GM04503 (cell line): ENCODE measurements around the gene TNFAIP8L2.

Experiments used
- DNase-seq: peaks from one replicate; pipeline ENCODE4 v3.0.0-alpha.2; 2012; ENCODE audit warnings: low read depth

TNFAIP8L2 gene

DNA sequence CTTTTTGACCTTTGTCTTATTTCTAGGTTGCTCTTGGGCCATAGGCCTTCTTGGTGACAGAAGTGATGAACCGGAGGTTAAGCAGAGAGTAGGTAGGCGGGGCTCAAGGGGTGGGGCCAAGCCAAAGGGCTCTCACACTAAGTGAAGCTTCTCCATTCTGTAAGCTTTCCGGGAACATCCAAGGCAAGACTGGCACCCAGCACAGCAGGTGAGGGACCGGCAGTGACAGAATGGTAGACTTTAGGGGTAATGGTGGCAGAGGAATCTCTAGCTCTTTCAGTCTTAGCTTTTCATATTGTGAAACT is at the start of gene TNFAIP8L2:
TNFAIP8L2 (plus strand) TSS at position 135 of the 305 bp plus-strand sequence. CDS start 2,049 bp downstream, outside the sequence.
- DNase-seq: no peak

DNA sequence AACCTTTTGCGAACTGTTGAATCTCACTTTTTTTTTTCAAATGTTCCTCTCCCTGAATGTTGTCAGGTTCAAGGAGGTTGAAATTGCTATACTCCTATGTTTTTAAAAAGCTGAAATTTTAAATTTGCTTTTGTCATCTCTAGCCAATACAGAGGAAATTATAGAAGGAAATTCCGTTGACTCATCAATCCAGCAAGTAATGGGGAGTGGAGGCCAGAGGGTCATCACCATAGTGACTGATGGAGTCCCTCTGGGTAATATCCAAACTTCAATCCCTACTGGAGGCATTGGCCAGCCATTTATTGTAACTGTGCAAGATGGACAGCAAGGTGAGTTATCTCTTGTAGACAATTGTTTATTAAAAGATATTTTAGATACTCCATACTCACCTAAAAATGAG is 49.6 kb upstream of the TNFAIP8L2 start:
- DNase-seq: no peak

DNA sequence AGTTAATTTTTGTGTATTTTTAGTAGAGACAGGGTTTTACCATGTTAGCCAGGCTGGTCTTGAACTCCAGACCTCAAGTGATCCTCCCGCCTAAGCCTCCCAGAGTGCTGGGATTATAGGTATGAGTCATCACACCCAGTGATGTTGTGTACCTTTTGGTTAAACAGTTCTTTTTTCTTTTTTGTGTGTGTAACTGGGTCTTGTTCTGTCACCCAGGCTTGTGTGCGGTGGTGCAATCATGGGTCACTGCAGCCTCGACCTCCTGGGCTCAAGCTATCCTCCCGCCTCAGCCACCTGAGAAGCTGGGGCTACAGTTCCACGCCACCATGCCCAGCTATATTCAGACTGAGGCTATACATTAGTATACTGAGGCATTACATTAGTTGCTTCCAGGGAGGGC is 48.1 kb upstream of the TNFAIP8L2 start:
- DNase-seq: no peak

DNA sequence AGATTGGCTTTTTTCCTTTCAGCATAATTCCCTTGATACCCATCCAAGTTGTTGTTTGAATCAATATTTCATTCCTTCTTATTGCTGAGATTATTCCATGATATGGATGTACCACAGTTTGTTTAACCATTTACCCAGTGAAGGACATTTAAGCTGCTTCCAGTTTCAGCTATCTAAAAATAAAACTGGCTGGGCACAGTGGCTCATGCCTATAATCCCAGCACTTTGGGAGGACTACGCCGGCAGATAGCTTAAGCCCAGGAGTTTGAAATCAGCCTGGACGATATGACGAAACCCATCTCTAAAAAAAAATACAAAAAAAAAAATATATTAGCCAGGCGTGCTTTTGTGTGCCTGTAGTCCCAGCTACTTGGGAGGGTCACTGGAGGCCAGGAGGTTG is 42.6 kb upstream of the TNFAIP8L2 start:
- DNase-seq: no peak

DNA sequence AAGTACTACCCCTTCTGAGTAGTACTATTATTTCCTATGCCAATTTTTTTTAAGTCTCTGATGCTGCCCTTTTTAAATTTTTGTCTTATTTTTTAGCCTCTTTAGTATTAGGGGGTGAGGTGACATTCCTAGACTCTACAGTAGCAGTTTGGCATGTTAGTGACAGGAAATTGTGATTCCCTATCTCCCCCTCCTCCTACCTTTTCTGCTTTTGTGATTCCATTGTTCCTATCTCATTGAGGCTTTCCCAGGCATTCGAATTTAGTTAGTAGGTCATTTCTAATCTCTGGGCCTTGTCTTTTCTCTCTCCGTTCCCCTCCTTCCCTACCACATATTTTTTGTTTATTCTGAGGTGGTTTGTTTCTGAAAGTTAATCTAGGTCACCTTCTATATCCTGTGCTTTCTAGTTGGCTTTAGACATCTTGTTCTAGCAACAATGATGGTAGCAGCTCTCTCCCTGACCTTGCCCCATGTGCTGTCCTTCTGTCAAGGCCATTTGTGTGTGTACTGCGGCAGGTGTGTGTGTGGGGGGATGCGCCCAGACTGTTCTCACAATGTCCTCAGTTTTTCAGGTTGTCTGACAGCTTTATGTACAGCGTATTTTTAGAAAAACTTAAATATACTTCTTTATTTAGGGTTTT is 31.6 kb upstream of the TNFAIP8L2 start:
- DNase-seq: no peak

DNA sequence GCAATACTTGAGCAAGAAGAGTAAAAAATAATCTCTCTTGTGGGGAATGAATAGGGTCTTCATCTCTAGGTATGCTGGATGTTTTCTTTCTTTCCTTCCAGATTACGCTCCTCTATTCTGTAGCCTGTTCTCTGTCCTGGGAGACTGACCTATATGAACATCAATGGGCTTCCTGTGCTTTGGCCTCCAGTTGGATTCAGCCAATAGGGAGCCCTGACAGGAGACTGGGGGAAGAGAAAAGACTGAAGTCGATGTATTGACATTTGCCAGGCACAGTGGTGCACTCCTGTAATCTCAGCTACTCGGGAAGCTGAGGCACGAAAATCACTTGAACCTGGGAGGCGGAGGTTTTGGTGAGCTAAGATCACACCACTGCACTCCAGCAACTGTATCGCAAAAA is 27.6 kb upstream of the TNFAIP8L2 start:
- DNase-seq: no peak

DNA sequence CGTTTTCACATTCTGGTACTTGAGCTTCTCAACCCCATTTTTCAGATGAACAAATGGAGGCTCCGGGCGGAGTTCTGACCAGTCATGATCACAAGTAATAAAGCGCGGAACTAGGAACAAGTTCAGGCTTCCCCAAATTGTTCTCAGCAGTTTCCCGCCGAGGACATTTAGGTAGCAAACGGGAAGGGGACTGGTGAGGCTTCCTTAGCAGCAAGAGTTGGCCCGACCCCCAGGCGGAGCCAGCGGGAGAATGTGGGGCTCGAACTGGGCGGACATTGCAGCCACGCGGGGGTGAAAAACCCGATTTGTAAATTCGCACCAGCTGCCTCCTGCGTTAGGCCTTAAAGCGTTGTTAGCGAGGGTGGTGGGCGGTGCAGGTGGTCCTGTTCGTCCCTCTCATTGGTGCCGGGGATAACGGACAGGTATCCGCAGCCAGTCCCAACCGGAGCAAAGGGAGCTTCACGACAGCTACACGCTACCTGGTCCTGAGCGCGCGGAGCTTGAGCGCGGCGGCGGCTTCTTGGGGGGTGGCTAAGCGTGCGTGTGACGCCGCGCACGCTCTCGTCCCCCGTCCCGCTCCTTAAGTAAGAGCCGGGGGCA is 25.4 kb upstream of the TNFAIP8L2 start:
- no peak for DNase-seq

DNA sequence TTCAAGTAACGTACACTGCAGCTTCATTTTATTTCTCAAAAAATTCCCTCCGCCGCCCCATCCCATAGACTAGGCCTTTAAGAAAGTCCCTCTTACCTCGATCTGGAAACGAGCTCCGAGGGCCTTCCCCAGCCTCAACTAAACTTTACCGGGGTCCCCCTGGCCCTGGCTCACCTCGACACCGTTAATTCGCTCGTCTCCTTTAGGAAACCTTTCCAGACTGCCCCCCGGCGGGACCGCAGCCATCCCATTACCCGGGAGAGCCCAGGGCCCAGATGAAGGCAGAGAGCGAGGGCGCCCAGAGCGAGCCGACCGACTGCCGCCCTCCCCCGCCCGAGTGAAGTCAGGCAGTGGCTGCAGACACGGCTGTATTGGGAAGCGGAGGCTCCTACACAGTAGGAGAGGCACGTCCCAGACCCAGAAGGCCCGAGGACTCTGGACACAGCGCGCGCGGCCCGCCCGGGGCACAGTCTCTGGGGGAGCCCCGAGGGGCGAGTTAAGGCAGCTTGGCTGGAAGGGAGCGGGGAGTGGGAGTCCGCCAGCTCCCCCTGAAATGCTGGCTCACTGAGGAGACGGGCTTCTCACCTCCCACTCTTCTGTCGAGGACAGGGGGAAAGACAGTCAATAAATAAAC is 24.6 kb upstream of the TNFAIP8L2 start:
- DNase-seq: no peak

DNA sequence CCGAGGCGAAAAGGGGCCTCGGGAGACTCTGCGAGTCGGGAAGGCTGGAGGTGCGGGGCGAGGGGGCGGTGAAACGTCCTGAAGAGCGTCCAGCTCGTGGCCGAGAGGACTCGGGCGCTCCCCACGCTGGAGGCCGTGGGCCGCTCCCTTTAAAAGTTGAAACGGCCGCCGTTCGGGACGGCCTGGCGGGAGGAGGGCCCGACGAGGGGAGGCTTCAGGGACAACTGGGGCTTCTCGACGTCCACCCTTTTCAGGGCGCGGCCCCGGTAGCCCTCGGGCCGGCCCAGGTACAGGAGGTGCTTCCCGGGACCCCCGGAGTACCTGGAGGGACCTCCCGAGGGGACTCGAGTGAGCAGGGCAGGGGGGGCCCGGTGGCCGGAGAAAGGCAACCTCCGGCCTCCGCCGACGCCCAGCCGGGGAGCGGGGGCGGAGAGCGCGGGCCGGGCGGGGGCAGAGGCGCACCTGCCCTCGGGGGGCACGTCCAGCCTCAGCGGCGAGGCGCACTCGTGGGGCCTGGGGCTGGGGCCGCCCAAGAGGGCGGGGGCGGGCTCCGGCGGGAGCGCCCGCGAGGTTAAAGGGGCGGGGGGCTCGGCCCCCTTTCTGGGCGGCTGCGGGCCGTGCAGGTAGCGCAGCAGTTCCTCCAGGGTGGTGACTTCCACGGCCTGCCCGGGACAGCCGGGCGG is 24.0 kb upstream of the TNFAIP8L2 start:
- no peak for DNase-seq

DNA sequence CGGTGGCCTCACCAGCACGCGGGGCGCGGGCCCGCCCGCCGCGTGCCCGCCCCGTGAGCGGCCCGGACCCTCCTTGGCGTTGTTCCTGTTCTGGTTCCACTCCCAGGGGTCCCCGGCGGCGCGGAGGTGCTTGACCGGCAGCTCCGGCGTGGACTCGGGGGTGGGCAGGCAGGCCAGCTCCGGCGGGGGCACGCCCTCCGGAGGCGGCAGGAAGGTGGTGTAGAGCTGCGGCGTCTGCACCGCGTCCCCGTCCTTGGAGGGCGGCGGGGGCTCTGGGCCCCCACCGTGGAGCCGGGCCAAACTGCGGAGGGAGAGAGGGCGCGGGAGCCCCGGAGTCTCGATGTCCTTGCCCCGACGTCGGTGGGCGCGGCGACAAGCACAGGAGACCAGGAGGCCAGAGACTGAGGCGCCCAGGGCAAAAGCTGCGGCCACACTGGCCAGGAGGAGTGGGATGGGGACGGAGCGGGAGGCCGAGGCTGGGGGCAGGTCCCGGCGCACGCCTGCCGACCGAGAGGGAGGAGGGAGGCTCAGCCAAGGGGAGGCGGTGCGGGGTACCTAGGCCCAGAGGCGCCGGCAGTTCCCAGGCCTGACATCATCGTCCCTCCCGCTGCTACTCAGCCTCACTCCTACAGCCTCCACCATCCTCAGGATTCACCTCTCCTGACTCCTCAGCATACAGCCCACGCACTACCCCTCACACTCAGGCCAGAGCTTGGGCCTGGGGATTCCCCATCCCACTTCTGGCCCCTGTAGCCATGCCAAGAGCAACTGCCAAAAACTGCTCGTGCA is 23.2 kb upstream of the TNFAIP8L2 start:
- no peak for DNase-seq

DNA sequence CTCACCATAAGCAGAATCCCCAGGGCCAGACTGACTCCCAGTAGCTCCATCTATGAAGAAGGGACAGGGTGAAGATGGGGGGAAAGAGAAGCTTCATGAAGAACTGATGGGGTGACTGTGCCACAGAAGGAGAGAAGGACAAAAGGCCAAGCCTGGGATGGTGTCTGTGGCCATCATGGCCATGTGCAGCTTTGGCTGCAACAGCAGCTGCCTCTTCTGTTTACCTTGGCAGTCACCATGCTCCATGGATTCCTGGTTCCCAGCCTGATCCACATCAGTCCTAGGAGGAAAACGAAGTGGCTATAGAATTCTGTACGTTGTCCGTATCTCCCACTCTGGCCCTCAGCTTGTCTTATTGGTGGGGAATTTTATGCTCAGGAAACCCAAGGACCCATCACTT is 22.1 kb upstream of the TNFAIP8L2 start:
- DNase-seq: no peak

DNA sequence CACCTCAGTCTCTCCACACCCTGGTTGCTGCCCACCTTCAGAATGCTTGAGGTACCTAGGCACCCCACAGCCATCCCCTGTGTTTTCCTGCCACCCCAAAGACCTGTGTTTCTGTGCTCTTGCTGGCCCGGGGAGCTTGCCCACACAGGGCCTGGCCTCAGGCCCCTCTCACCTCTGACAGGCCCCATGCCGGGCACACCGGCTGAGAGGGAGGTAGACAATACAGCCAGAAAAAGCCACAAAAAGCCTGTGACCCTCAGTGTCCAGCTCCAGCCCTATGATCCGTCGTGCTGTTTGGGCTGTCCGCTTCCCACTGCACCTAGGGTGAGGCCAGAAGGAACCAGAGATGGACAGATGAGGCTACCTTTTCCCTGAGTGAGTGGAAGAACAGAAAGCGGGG is 21.5 kb upstream of the TNFAIP8L2 start:
- no peak for DNase-seq

DNA sequence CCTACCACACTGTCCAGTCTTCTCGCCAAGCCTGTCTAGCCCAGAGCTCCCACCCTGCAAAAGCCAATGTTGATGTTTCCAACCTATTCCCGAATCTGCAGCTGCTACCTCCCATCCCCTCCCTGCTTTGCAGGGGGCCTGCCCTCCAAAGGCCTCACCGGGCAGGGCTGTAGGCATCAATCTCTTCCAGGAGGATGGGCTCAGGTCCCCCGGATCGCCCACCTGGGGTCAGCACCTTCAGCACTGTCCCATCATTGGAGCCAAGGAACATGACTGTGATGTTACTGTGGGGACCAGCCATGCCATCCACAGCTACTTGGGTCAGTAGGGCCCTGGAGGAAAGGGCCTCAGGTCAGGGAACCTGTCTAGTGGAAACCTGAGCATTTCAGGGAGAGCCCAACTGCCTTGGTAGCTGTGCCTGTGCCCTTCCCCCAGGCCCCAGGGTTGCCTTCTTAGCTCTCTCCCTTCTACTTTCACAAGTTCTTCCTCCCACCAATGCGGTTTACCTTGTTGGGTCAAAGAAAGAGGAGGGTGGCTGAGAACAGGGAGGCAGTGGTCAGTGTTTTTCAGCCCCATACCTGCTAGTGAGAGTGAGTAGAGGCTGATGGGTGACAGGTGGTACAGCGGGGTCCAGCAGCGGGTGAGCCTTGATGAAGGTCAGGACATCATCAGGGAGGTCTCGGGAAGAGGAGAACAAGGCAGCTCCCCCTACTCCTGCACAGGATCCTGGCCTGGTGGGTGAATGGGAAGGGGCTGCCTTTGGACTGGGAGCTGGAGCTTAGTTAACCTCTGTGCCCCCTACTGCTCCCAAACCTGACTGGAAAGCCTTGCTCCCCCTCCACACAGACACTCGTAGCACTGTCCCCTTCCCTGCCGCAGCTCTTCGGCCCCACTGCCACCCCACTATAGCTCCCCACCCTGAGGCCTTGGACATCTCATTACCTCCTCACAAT is 20.7 kb upstream of the TNFAIP8L2 start:
- no peak for DNase-seq

DNA sequence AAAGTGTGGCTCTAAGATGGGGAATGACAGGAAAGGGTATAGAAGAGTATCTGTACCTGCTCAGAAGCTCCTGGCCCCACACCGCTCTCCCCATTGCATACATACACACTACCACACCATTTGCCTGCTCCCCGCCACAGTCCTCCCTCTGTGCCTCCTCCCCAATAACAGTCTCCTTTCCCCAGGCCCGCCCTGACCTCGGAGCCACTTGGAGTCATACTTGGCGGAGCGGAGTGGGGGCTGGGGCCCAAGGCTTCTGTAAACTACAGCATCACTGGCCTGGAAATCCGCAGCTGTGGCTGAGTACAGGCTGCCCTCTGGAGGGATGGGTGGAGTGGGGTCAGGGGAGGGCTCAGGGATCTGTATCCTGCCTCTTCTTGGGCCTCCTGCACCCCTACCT is 18.7 kb upstream of the TNFAIP8L2 start:
- DNase-seq: no peak

DNA sequence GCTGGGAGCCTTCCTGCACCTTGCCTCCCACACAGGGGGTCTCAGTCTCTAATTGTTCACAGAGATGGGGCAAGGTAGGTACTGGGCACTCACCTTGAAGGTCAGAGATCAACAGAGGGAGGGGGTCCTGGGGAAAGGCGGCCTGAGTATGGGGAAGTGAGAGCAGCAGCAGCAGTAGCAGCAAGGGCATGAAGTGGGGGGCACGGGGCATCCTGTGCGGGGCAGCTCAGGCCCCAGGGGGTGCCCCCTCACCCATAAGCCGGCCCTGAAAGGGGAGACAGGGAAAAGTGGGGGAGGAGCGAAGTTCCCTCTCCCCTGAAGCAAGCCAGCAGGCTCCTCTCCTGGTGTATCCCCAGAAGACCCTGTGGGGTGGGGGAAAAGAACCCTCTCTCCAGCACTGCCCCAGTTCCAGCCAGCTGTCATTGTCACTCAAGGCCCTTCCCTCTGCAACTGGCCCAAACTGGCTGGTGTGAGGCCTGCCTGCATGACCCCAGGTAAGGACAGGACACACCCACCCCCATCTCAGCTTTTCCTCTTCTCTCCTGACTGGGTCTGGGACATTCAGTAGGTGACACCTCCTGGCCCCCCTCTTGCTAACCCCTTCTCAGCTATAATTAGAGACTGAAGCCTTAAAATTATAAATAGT is 13.9 kb upstream of the TNFAIP8L2 start:
- no peak for DNase-seq

DNA sequence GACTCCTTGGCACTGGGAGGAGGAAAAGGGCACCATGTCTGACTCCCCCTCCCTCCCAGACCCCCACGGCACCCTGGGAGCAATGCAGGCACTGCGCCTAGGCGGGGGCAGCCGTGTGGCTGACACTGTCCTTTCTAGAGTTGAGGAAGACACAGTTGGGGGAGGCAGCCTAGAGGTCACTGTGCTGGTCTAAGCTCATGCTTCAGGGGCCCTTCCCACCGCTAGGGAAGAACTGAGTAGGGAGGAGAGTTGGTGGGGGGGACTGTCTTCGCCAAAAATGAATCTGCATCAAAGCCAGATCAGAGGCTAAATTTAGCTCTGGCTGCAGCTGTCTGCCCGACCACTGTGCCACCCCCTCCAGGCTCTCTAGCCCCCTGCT is 13.4 kb upstream of the TNFAIP8L2 start:
- DNase-seq: no peak

DNA sequence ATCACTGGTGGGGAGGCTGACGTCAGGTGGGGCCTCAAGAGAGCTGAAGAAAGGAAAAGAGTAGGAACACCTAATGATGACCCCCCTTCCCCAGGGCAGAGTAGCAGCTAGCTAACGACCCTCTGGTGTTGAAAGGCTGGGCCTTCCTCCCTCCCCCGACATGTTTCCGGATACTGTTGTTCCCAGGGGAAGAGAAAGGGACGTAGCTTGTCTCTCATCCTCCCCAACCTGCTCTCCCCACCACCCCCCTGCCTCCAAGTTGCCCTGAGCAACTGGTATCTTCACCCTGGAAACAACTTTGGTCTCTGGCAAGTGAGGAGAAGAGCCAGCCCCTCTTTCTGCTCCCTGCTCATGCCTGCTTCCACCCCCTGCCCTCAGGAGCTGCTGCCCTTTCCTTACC is 12.5 kb upstream of the TNFAIP8L2 start:
- no peak for DNase-seq

DNA sequence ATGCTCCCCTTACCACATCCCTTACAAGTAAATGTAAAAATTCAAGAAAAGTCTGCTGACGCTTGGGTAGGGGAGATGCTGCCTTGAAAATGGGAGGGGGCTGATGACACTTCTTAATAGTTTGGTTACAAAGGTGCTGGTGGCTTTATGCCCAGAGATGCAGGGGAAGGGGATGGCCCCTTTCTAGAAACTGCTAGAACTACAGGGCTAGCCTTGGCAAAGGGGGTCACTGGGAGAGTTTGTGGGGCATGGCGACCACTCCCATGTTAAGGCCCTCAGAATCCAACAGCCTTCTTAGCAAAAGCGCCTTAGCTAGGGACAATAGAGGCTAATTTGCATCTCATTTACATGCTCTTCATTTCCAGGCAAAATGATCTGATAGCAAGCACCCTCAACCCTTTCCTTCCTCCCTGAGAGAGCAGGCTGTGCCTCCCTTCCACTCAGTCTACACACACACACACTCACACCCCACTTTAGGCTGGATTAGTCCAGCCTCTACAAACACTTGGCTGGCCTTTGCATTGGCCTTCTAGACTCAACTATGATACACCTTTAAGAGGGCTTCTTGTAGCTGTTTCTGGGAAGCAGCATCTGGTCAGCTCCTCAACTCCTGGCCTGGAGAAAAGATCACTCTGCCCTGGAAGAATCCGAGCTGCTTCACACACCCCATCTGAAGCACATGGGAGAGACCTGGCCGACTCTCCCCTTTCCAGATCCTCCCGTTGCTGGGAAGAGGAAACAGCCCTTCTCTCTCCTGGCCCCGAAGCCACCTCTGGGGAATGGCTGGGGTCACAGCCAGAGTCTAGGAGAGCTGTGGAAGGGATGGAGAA is 11.8 kb upstream of the TNFAIP8L2 start:
- no peak for DNase-seq

DNA sequence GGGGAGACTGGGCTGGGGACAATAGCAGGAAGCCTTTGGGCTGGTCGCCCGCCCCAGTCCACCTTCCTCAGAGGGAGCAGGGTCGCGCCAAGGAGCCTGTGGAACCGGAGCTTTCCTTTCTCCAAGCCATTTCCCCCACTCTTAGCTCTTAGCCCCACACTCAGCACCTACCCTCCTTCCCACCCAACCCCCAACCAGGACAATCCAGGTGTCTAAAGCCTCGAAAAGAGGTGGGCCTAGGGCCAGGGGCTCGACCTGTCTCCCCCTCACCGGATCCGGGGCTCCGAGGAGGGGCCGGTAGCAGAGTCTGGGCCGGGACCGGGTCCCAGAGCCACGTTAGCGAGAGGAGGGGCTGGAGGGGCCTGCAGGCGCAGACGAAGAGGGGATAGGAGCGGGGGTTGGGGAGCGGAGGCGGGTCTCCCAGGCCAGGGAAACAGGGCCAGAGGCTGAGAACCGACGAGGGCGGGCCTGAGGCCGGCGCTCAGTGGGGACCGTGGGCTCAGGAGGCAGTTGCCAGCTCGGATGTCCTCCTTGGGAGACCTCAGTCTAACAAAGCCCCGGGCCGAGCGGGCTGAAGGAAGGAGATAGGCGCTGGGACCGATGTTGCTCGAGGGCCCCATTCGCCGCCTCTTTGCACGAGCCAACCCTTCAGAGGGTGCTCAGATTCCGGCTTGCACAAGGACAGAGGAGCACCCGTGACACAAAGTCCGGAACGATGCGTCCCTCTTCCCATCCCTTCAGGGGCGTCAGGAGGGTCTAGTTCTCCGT is 11.0 kb upstream of the TNFAIP8L2 start:
- DNase-seq: no peak
